ENCODE measurements around the gene OR5J2.
"Not testable (repeated sequence)": the region's sequence is repeated elsewhere in the genome, so short reads cannot be mapped to it uniquely, and the experiment has no call there.

The OR5J2 gene

DNA sequence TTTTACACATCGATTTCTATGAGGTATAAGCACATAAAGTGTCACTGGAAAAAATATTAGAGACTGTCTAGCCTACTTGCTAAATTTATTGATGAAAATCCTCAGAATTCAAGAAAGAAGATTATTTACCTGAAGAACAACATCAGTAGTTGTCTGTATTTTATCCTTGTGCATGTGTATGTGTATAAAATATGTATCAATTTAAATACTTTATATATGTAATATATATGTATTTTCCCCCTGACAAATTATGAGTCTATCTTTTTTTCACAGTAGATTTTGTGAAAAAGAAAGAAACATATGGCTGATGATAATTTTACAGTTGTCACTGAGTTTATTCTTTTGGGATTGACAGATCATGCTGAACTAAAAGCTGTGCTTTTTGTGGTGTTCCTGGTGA is at the start of gene OR5J2:
TSS of gene OR5J2 (plus strand) at position 301 of the 400 bp plus-strand sequence. CDS start at position 301, 0 bp downstream.
- no peak for DNase-seq
- in situ Hi-C loops (cut with HindIII; ENCODE audit: low pct_ligation_motif_present, low pct_unique_long_range_greater_than_20kb, low sequenced_read_pairs): no loop called here

GRCh38 chr11:56140151-56140661 is 36.2 kb upstream of the OR5J2 start, which contains the start of gene OR8J3:
TSS of gene OR8J3 (minus strand) at chr11:56140201. CDS start at chr11:56137718, 2,483 bp downstream.
- DNase-seq: no peak
- in situ Hi-C loops (cut with HindIII; ENCODE audit: low pct_ligation_motif_present, low pct_unique_long_range_greater_than_20kb, low sequenced_read_pairs): no loop called here

- in situ Hi-C loops (cut with HindIII; ENCODE audit: low pct_ligation_motif_present, low pct_unique_long_range_greater_than_20kb, low sequenced_read_pairs); DNase-seq: not testable (repeated sequence)
Measured at GRCh38 chr11:56143681-56144080, 32.7 kb upstream of the OR5J2 start.

GRCh38 chr11:56151376-56151775 is 25.0 kb upstream of the OR5J2 start:
- in situ Hi-C loops (cut with HindIII; ENCODE audit: low pct_ligation_motif_present, low pct_unique_long_range_greater_than_20kb, low sequenced_read_pairs): no loop called here
- DNase-seq: no peak

DNA sequence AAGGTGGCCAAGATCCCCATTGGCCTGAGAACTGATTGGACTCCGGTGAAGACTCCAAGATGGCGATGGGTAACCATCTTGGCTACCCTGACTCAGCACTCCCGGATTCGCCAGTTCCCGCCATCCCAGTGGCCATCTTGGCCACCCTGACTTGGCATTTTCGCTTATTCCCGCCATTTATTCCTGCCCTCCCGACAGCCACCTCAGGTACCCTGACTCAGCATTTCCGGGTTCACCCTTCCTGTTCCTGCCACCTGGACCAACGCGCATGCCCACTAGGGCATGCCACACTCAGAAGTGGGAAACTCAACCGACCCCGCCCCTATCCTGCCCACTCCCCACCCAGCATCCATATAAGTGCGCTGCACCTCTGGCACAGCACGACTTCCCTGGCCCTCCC is 24.1 kb upstream of the OR5J2 start:
- in situ Hi-C loops (cut with HindIII; ENCODE audit: low pct_ligation_motif_present, low pct_unique_long_range_greater_than_20kb, low sequenced_read_pairs): no loop called here
- no peak for DNase-seq

- DNase-seq: no peak
- in situ Hi-C loops (cut with HindIII; ENCODE audit: low pct_ligation_motif_present, low pct_unique_long_range_greater_than_20kb, low sequenced_read_pairs): no loop called here
Measured at GRCh38 chr11:56160217-56160616, 16.2 kb upstream of the OR5J2 start, which contains the start of gene OR8K5. TSS of gene OR8K5 (minus strand) at chr11:56160317. CDS start at chr11:56160317, 0 bp downstream.

GRCh38 chr11:56163804-56164203 is 12.6 kb upstream of the OR5J2 start:
- in situ Hi-C loops (cut with HindIII; ENCODE audit: low pct_ligation_motif_present, low pct_unique_long_range_greater_than_20kb, low sequenced_read_pairs): no loop called here
- no peak for DNase-seq

DNA sequence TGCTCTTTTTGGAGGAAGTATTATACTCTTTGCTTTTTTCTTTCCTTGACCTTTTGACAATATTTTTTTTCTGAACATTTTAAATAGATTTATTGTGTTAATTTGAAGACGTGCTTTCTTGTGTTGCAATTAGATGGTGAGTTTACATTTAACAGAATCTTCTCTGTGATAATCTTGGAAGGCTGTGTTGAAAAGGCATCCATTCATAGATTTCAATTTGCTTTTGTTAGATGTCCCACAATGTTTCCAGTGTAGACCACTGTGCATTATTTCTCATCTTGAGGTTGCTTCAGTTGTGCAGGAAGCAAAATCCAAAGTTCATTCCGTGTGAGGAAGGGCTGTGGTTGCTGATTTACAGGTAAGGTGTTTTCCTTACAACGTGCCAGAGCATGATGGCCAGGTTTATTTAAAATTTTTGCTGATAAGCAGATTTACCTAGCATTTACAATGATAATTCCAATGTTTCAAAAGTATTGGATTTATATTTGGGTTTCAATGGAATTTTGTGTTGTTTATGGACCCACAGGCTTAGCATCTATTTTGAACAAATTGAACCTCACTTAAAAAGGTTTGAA is 4.1 kb upstream of the OR5J2 start:
- in situ Hi-C loops (cut with HindIII; ENCODE audit: low pct_ligation_motif_present, low pct_unique_long_range_greater_than_20kb, low sequenced_read_pairs): no loop called here
- DNase-seq: no peak

DNA sequence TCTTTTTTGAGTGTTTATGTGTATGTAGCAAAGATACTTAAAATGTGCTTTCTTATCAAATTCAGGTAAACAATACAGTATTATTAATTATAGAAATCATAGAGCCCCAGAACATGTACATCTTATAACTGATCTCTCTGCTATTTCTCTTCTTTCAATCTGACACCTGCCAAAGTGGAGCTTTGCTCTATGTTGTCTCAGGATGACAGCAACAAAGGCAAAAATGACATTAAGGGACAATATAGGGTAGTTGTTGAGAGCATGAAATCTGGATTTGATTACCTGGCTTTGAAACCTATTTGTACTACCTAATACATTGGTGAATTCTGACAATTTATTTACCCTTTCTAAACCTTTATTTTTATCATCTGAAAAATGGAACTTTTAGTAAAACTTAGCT is 7.0 kb downstream of the OR5J2 start:
- in situ Hi-C loops (cut with HindIII; ENCODE audit: low pct_ligation_motif_present, low pct_unique_long_range_greater_than_20kb, low sequenced_read_pairs): no loop called here

DNA sequence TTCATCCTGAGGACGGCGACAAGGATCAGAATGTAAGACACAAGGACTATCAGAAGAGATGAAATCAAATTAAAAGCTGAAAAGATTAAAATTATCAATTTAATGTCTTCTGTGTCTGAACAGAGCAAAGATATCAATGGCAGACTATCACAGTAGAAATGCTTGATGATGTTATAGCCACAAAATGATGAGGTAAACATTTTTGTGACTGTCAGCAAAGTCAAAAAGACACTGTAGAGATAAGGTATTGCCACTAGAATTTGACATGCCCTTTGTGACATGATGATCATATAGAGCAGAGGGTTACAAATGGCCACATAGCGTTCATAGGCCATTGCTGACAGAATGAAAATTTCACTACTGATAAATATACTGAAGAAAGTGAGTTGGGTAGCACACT is 12.2 kb downstream of the OR5J2 start:
- in situ Hi-C loops (cut with HindIII; ENCODE audit: low pct_ligation_motif_present, low pct_unique_long_range_greater_than_20kb, low sequenced_read_pairs): no loop called here
- DNase-seq: no peak

More for the DNA sequence above, 7.0 kb downstream of the OR5J2 start:
- DNase-seq: no peak

DNA sequence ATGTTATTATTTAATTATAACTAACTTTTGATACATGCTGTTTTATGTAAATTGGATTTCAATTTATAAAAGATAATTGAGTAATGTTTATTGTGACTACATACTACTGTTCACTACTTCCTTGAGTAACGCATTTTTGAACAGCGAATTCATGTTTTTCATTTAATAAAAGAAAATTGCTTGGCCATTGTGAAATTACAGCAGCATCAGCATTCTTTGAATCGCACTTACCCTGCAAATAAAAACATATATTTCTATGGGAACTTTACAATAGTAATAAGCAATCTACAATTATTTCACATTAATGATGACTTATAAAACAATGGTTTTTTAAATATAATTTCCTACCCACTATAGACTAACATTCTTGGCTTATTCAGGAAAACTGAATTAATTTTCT is 20.3 kb downstream of the OR5J2 start:
- DNase-seq: no peak
- in situ Hi-C loops (cut with HindIII; ENCODE audit: low pct_ligation_motif_present, low pct_unique_long_range_greater_than_20kb, low sequenced_read_pairs): no loop called here

DNA sequence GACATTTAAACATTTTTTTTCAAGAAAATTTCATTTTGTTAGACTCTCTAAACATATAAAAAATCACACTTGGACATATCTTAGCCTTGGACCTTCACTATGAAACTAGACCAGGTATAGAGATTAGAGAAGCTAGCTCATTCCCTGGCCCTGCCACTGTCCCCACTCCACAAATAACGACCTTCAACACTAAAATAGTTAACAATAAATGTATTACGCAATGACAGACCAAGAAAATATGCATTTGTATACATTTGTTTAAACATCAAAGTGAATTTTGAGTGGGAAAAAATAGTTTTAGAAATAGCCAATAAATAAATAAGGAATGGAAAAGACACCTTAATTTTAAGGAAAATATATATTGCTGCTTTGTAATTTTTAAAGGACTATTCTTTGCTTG is 20.9 kb downstream of the OR5J2 start:
- in situ Hi-C loops (cut with HindIII; ENCODE audit: low pct_ligation_motif_present, low pct_unique_long_range_greater_than_20kb, low sequenced_read_pairs): no loop called here

DNA sequence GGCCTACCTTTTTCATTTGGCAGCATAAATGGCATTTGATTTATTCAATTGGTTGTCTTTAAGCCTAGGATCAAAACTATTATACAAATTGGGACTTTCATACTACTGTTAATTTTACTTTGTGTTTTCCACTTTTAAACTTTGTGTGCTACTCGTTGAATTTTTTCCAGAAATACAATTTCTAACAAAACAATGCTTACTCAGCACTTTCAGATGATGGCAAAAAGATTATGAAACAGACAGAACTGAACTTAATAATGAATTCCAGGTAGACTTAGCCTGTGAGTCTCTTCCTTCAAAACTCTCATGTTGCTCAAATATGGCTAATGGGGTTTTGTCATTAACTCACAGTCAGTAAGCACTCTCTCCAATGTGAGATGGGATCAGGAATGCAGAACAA is 31.4 kb downstream of the OR5J2 start:
- in situ Hi-C loops (cut with HindIII; ENCODE audit: low pct_ligation_motif_present, low pct_unique_long_range_greater_than_20kb, low sequenced_read_pairs): no loop called here
- DNase-seq: no peak

More for the DNA sequence above, 20.9 kb downstream of the OR5J2 start:
- no peak for DNase-seq

- in situ Hi-C loops (cut with HindIII; ENCODE audit: low pct_ligation_motif_present, low pct_unique_long_range_greater_than_20kb, low sequenced_read_pairs): no loop called here
- DNase-seq: no peak
Measured at GRCh38 chr11:56214537-56214936, 38.1 kb downstream of the OR5J2 start.

DNA sequence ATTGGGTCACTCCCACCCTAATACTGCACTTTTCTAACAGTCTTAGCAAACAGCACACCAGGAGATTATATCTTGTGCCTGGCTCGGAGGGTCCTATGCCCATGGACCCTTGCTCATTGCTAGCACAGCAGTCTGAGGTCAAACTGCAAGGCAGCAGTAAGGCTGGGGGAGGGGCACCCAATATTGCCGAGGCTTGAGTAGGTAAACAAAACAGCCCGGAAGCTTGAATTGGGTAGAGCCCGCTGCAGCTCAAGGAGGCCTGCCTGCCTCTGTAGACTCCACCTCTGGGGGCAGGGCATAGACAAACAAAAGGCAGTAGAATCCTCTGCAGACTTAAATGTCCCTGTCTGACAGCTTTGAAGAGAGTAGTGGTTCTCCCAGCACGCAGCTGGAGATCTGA is 43.3 kb downstream of the OR5J2 start:
- in situ Hi-C loops (cut with HindIII; ENCODE audit: low pct_ligation_motif_present, low pct_unique_long_range_greater_than_20kb, low sequenced_read_pairs); DNase-seq: not testable (repeated sequence)

Measured in ACHN (cell line).